Measurements from ENCODE around the gene POT1. TPM values are rescaled to one million over a fixed set of nuclear protein-coding genes. Genes with fewer than 3 reads are reported as not detected.

Gene POT1
- total RNA-seq, 4 donors from 2014 or later: 5.1 to 20.3 (median 10.4) TPM

DNA sequence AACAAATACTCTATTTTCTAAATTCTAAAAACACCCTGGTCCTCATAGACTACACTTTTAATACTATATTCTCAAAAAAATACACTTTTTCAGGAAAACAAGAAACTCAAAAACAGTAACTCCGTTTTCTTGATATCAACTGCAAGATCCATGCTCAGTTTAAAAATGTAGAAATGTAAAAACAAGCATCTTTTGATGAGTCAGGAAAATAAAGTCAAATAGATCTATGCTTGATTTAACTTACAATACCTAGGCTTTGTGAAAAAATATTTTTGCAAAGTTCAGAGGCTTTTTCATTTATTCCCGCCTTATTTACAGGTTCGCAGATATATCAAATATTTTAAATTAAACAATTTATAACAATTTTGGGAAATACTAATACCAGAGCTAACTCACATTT, 33.6 kb downstream of the POT1 start:
- ATAC-seq (no peak), DNase-seq (no peak)
- in situ Hi-C loops (cut with MboI; ENCODE audit: low sequenced_read_pairs in 4 of 4) (no loop called here), intact Hi-C loops (cut with DNase I; ENCODE audit: low total_unique reads) (no loop called here)
- H3K9me3 ChIP-seq: no peaks in the 10 kb centered on the region
- H3K27ac ChIP-seq: no peak overlapping the region
- TF ChIP-seq, protein P1, sequence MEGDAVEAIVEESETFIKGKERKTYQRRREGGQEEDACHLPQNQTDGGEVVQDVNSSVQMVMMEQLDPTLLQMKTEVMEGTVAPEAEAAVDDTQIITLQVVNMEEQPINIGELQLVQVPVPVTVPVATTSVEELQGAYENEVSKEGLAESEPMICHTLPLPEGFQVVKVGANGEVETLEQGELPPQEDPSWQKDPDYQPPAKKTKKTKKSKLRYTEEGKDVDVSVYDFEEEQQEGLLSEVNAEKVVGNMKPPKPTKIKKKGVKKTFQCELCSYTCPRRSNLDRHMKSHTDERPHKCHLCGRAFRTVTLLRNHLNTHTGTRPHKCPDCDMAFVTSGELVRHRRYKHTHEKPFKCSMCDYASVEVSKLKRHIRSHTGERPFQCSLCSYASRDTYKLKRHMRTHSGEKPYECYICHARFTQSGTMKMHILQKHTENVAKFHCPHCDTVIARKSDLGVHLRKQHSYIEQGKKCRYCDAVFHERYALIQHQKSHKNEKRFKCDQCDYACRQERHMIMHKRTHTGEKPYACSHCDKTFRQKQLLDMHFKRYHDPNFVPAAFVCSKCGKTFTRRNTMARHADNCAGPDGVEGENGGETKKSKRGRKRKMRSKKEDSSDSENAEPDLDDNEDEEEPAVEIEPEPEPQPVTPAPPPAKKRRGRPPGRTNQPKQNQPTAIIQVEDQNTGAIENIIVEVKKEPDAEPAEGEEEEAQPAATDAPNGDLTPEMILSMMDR (IDR thresholded peaks at IDR 0.05 in 4 of 5, conservative IDR thresholded peaks at IDR 0.05 in 1 of 5): no peak
- TF ChIP-seq POLR2A (IDR thresholded peaks at IDR 0.05): no peak
- H3K36me3 ChIP-seq: peaks cover 0 to 14% of the 10 kb centered on the region in 2 donors
- H3K4me1 ChIP-seq: no peaks in the 10 kb centered on the region
- H3K4me3 ChIP-seq: no peak overlapping the region
- H3K27me3 ChIP-seq: no peaks in the 10 kb centered on the region

GRCh38 chr7:124893140-124893827, 36.3 kb downstream of the POT1 start:
- H3K9me3 ChIP-seq: no peaks in the 10 kb centered on the region
- H3K27ac ChIP-seq: no peak overlapping the region
- intact Hi-C loops (cut with DNase I; ENCODE audit: low total_unique reads): no loop called here
- DNase-seq: no peak
- TF ChIP-seq POLR2A (IDR thresholded peaks at IDR 0.05): no peak
- TF ChIP-seq, protein P1 (IDR thresholded peaks at IDR 0.05 in 4 of 5, conservative IDR thresholded peaks at IDR 0.05 in 1 of 5): no peak
- ATAC-seq: no peak
- H3K4me3 ChIP-seq: no peak overlapping the region
- in situ Hi-C loops (cut with MboI; ENCODE audit: low sequenced_read_pairs in 4 of 4): no loop called here
- H3K27me3 ChIP-seq: no peaks in the 10 kb centered on the region
- H3K4me1 ChIP-seq: no peaks in the 10 kb centered on the region
- peaks cover 0 to 21% of the 10 kb centered on the region in 2 donors for H3K36me3 ChIP-seq

DNA sequence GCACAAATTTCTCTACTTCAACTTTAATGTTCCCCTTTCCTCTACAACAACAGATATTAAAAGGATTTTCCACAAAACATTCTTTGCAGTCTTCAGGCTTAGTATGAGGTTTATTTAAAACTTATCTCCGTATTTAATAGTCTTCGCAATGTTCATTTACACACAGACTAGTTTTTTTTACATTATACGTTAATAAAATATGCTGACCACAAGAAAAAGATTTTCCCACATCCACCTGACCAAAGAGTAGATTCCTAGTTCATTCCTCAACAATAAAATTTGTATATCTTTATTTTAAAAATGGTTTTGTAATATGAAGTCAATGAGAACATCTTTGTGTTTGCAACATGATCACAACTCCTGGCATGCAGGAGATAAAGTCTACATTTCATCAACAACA, 42.4 kb downstream of the POT1 start:
- Histone ChIP-seq H3K4me1 (no peaks in the 10 kb centered on the region), H3K36me3 (peaks cover 0 to 16% of the 10 kb centered on the region in 2 donors), H3K27me3 (no peaks in the 10 kb centered on the region), H3K4me3 (no peak overlapping the region), H3K9me3 (no peaks in the 10 kb centered on the region), H3K27ac (no peak overlapping the region)
- intact Hi-C loops (cut with DNase I; ENCODE audit: low total_unique reads): no loop called here
- no peak for ATAC-seq
- in situ Hi-C loops (cut with MboI; ENCODE audit: low sequenced_read_pairs in 4 of 4): no loop called here
- no peak for TF ChIP-seq POLR2A (IDR thresholded peaks at IDR 0.05)
- TF ChIP-seq, protein P1 (IDR thresholded peaks at IDR 0.05 in 4 of 5, conservative IDR thresholded peaks at IDR 0.05 in 1 of 5): no peak
- DNase-seq: no peak

DNA sequence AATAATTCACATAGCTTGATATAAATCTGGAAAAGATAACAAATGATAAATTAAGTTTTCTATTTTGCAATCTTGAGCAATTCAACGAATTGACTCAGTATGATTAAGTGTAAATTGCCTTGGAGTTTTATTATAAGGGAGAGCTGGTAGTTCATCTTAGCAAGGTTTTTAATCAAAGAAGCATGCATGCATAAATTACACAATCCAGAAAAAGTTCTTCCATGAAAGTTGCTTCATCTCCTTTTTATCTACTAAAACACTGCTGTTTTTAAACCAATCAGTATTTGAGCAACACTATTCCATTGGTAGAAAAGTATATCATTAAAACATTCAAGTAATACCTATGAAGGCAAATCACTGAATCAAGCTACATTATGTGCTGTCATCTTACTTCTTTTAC, 47.6 kb downstream of the POT1 start:
- no peaks in the 10 kb centered on the region for H3K4me1 ChIP-seq
- no peak overlapping the region for H3K4me3 ChIP-seq
- H3K9me3 ChIP-seq: no peaks in the 10 kb centered on the region
- intact Hi-C loops (cut with DNase I; ENCODE audit: low total_unique reads) (no loop called here), in situ Hi-C loops (cut with MboI; ENCODE audit: low sequenced_read_pairs in 4 of 4) (no loop called here)
- TF ChIP-seq, protein P1 (IDR thresholded peaks at IDR 0.05 in 4 of 5, conservative IDR thresholded peaks at IDR 0.05 in 1 of 5): no peak
- TF ChIP-seq POLR2A (IDR thresholded peaks at IDR 0.05): no peak
- no peak overlapping the region for H3K27ac ChIP-seq
- no peaks in the 10 kb centered on the region for H3K27me3 ChIP-seq
- ATAC-seq (no peak), DNase-seq (no peak)
- no peaks in the 10 kb centered on the region for H3K36me3 ChIP-seq

- H3K27ac ChIP-seq: no peak overlapping the region
- H3K9me3 ChIP-seq: no peaks in the 10 kb centered on the region
- no peak for DNase-seq
- intact Hi-C loops (cut with DNase I; ENCODE audit: low total_unique reads) (no loop called here), in situ Hi-C loops (cut with MboI; ENCODE audit: low sequenced_read_pairs in 4 of 4) (no loop called here)
- no peaks in the 10 kb centered on the region for H3K4me1 ChIP-seq
- no peak overlapping the region for H3K4me3 ChIP-seq
- ATAC-seq: no peak
- H3K27me3 ChIP-seq: no peaks in the 10 kb centered on the region
- TF ChIP-seq POLR2A (IDR thresholded peaks at IDR 0.05): no peak
- TF ChIP-seq, protein P1 (IDR thresholded peaks at IDR 0.05 in 4 of 5, conservative IDR thresholded peaks at IDR 0.05 in 1 of 5): no peak
- no peaks in the 10 kb centered on the region for H3K36me3 ChIP-seq
Observed at GRCh38 chr7:124879771-124880170, 49.9 kb downstream of the POT1 start.

All from gastrocnemius medialis (tissue), 4 donors.